GM21717 (cell line): Measurements from ENCODE around the gene PDP2.
"Not testable (repeated sequence)": the region's sequence is repeated elsewhere in the genome, so short reads cannot be mapped to it uniquely, and the experiment has no call there.

Experiments used
- ATAC-seq: cut with Tn5 transposase; IDR thresholded peaks from one replicate; pipeline ENCODE4 v1.9.1; 2021; ENCODE audit warnings: mild to moderate bottlenecking, moderate library complexity; ENCODE audit not compliant: unreplicated experiment

Gene PDP2

DNA sequence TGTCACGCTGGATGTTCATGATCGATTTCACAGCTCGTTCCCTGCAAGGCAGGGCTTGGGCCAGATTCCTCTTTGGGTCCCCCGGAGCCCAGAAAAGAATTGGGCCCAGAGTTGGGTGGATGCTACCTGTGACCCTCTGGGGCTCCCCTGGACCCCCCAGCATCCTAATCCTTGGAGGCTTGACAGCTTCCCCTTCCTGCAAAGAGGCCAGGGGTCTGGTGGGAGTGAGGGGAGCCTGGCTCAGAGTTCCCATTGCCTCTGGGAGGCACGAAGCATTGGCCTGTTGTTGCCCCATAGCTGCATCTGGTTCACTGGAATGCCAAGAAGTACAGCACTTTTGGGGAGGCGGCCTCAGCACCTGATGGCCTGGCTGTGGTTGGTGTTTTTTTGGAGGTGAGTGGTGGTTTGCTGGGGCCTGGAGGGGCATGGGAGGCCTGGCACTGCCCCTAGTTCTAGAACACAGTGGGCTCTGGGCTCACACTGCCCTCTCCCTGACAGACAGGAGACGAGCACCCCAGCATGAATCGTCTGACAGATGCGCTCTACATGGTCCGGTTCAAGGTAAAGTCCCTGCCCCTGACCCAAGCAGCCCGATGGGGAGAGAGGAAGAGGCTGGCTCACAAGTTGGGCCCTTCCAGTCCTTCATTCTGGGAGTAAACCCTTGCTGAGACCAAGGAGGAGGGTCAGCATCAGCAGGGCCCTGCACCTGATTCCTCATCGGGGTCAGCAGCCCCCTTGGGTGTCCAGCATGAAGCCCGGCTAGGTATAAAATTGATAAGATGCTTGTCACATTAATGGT lies 28.9 kb upstream of the PDP2 start:
- no peak for ATAC-seq

DNA sequence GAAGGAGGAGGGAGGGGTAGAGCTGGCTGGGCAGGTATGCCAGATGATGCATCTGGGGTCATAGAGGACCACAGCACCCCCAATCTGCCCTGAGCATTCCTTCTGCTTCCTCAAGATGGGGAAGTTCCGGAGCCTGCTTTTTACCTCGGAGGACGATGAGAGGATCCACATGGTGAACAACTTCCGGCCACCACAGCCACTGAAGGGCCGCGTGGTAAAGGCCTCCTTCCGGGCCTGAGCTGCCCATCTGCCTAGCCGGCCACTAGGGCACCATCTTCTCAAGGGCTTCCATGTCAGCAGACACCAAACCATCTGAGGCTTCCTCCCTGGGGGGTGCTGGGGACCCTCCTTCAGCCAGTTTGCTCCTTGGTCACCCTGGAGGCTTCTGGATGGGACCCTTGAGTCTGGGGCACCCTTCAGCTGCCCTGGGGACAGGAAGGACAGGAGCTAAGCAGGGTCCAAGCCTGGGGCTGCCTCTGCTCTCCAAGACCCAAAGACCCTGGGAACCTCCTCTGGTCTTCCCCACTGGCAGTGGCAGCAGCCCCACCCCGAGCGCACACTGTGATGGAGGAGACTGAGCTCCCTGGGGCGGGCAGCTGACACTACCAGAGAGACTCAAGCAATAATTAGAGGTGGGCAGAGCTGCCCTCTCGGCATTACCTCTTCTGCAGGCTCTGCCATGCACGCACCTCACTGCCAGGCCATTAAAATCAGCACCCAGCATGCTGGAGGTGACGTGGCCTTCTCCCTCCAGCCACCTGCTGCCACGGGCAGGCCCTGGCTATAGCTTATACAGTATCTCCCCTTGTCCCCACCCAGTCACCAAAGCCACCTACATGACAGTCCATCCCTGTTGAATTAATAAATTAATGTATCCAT lies 26.8 kb upstream of the PDP2 start:
- no peak for ATAC-seq

DNA sequence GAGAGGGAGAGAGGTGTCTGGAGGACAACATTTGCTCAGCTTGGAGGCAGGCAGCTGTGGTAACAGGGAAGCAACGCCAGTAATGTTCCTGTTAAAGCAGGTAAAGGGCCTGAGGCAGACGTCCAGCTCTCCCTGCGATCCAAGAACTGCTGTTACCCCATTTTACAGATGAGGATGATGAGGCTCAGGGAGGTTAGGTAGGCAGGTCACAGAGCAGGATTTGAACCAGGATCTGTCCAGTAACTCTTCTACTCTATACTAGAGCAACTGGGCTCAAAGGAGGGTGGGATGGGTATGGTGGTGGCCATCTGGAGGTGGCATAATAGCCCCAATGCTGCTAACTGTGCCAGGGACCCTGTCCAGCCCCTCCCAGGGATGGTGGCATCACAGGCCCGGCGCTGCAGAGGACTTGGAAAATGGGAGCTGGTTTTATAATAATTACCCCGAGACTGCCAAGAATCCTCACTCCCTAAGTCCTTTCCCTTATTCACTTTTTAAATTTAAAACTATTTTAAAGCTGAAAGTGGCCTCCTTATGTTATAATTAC lies 24.1 kb upstream of the PDP2 start:
- no peak for ATAC-seq

DNA sequence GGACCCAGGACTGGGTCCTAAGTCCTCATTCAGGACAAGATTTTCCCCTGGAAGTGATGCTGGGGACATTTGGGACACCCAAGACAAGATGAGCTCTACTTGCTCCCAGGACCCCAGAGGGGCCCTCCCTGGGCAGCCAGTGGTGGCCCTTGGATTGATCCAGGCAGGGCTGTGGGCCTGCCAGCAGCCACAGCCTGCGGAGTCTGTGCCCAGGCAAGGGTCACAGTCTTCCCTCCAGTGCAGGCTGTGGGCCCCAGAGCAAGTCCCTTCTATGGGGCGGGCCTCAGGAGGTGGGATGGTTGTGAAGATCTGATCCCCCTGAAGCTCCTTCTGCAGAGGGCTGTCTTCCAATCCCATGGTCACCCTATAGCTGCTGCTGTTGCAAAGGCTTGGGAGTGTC lies 23.5 kb upstream of the PDP2 start:
- no peak for ATAC-seq

DNA sequence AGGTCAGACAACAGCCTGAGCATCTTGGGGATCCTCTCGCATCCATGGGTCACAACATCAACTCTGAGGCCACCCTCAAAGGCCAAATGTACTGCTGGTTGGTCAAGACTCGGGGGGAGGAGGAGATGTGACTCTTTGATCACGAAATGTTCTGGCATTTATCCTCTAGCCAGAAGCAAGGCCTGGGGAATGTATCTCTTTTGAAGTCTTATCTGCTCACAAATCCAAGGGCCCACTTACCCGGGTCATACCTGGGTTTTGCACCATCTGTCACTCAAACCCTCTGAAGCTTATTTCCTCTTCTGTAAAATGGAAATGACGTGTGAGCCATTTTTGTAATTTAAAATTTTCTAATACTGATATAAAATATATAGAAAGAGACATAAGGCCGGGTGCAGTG lies 22.9 kb upstream of the PDP2 start:
- no peak for ATAC-seq

DNA sequence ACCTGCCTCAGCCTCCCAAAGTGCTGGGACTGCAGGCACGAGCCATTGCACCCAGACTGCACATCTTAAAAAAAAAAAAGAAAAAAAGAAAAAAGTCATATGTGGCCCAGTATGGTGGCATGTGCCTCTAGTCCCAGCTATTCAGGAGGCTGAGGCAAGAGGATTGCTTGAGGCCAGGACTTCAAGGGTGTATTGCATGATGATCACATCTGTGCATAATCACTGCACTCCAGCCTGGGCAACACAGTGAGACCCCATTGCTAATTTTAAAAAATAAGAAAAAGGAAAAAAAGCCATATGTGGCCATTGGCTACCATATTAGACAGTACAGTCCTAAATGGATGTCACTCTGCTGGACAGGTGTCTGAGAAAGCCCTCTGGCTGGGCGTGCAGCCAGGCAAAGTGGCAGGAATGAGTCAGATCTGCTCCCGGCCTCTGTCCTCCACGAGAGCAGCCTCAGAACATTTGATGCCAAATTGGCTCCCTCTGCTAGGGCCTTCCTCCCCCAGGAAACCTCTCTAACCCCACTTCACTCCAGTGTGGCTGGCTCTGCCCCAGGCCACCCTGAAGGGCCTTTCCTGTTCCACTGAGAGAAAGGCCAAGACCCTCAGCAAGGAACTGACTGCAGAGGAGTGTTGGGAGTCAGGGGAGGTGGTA lies 21.4 kb upstream of the PDP2 start:
- ATAC-seq, result peak; percentile 52

DNA sequence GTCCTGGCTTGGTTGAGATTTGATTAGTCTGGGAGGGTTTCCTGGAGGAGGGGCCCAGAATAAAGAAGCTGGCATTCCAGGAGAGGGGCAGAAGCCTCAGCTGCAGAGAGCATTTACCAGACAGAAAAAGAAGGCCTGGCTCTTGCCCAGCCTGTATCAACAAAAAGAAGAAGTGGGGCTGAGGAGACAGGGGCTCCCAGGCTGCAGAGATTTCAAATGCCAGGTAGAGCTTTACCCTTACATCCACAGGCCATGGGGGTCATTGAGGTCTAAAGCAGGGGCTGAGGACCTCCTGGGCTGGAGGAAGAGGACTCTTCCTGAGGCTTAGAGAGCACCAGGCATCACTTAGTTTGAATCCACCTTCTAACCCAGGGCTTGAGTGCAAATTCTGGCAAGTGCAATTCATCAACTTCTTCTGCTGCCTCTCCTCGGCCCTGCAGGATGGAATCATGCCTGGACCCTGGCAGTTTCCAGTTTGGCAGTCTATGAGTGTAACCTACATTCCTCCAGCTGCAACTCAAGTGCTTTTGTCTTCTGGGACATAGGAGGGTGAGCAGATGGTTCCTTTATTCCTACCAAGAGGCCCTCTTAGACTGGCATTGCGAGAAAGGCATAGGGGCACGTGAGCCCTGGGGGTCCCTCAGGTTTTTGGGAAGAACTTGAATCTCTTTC lies 20.8 kb upstream of the PDP2 start:
- peak; percentile 12 for ATAC-seq

DNA sequence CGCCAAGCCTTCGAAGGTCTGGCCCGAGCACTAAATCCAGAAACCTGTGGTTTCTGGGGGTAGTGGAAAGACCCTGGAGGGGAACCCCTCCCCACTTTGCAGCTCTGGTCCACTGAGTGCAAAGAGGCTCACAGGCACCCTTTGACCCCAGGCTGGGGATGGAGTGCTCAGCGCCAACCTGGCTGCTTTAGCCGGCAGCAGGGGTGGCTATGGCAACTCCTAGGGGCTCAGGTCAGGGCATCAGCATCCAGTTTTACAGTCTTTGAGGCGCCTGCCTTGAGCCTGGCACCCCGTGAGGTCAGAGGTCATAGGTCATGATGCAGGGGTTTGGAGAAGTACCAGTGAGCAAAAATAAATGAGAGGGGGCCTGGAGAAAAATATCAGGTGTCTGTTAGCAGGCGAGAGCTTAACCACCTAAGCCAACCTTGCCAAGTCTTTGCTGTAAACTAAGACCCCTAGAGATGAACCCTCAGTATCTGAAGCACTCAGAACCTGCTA lies 18.2 kb upstream of the PDP2 start:
- no peak for ATAC-seq

DNA sequence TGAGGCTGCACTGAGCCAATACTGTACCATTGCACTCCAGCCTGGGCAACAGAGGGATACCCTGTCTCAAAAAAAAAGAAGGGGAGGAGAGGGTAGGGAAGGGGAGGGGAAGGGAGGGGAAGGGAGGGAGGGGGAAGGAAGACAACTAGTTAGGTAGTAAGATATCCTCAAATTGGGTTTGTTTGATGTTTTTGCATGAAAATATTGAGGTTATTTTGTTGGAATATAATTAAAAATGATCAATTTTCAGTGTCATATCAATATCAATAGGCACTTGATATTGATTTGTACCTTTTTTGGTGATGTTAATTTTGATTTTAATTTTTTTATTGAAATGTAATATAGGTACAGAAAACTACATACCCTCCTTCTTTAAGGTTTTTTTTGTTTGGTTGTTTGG lies 16.6 kb upstream of the PDP2 start:
- ATAC-seq, result no peak

DNA sequence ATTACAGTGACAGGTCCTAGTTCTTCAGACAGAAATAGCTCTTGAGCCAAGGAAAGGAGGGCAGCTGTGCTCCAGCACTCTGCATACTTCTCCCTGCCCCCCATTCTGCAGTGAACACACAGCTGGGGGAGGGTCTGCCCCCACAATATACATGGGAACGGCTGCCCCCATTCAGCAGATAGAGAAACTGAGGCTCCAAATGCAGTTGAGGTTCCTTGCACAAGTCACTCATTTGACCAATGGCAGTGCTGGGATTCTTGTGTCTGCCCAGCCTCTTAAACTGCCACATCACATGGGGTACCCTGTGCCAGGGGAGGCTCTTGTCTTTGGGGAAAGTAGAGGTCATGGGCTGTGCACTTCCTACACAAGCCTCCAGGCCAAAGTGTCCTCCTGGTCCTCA lies 10.9 kb upstream of the PDP2 start:
- ATAC-seq, result no peak

DNA sequence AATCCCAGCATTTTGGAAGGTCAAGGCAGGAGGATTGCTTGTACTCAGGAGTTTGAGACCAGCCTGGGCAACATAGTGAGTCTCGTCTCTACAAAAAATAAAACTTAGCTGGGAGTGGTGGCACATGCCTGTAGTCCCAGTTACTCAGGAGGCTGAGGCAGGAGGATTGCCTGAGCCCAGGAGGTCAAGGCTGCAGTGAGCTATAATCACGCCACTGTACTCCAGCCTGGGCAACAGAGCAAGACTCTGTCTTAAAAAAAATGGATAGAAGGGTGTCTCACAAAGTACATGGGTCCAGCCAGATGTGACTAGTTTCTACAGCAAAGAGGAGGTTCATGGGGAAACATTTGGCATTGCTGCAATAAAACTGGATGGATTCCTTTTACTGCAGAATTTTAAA lies 9.0 kb upstream of the PDP2 start:
- ATAC-seq, result not testable (repeated sequence)

DNA sequence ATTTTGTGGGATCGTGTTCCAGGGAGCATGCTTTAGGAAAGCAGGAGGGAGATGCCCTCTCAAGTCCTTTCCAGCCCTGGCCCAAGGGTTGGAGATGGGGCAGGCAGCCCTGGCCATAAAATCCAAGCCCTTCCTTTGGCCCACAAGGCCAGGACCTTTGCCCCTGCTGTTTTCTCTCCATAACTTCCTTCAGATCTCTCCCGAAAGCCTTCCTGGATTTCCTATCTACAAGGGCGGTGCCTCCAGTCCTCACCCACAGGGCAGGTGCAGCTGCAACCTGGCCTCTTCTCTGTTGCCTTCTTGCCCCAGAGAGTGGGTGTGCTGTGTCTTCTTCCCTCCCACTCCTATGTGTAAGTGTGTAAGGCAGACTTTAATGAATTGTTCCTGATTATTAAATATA lies 8.5 kb upstream of the PDP2 start:
- no peak for ATAC-seq

DNA sequence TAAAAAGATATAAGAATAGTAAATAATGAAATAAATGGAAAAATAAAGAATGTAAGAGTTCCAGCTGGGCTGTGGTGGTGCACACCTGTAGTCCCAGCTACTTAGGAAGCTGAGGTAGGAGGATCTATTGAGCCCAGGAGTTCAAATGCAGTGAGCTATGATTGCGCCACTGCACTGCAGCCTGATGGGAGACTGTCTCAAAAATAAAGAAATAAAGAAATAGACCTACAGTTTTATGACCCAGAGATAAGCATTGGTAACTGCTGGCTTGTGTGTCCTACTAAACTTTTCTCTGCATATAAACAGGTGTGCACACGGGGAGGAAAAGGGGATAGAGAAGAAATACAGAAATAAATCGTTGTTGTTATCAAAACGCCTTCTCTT lies 7.8 kb upstream of the PDP2 start:
- ATAC-seq, result no peak

DNA sequence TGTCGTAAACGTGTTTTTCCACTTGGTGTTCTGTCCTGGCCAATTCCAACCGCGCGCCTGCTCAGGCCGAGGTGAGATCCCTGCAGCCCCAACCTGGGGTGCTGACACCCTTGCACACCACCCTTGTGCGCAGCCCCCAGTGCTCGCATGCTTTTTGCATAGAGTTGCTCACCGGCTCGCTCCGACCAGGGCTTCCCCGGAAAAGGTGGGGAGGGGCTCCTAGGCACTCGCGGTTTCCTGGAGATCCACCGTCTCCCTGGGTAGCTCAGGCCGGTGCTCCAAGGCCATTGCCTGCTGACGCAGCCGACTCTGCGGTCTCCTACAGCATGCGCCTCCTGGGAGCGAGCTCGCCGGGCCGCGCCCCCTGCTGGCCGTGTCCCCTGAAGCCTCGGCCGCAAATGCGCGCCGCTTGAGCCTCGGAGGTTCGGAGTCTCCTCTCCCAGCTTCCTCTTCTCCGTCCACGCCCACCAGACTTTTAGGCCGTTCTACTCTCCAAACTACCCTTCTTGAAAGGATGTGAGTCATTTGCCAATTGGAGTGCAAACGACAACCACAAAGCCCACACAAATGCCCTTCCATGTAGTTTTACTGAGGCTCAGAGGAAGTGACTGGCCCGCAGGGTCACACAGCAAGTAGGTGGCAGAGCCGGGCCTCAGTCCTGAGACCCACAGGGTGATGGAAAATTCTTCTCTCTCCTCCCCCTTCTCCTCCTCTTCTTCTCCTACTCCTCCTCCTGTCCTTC lies 7.2 kb upstream of the PDP2 start:
- ATAC-seq, result peak; percentile 78

DNA sequence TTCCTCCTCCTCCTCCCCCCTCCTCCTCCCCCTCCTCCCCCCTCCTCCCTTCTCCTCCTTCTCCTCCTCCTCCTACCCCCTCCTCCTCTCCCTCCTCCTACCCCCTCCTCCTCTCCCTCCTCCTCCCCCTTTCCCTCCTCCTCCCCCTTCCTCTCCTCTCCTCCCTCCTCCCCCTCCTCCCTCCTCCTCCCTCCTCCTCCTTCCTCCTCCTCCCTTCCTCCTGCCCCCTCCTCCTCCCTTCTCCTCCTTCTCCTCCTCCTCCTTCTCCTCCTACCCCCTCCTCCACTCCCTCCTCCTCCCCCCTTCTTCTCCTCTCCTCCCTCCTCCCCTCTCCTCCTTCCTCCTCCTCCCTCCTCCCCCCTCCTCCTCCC lies 6.6 kb upstream of the PDP2 start:
- no peak for ATAC-seq

DNA sequence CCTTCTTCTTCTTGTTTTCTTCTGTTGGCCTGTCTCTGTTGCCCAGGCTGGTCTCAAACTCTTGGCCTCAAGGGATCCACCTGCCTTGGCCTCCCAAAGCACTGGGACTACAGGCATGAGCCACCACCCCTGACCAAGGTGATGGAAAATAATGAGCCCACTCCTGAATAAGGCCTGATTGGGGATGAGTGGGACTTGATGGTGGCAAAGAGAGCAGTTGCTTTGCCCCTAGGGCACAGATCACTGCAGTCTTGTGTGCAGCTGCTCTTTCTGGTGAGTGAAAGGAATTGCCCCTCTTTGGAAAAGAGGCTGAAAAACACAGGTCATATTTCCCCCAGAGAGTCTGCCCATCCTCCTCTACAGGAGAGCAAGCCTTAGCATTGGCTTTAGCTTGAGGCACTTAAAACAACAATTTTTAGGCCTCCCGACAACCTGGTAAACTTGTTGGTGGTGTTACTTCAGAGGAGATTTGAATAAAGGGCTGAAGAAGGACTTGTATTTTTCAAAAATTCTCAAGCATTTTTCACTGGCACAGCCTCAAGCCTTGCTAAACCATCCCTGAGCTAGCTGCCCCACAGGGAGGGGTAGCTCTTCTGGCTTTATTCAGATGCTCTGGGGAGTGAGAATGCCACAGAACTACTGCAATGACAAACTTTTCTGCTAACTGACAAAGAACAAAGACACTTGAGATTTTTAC lies 6.1 kb upstream of the PDP2 start:
- no peak for ATAC-seq

DNA sequence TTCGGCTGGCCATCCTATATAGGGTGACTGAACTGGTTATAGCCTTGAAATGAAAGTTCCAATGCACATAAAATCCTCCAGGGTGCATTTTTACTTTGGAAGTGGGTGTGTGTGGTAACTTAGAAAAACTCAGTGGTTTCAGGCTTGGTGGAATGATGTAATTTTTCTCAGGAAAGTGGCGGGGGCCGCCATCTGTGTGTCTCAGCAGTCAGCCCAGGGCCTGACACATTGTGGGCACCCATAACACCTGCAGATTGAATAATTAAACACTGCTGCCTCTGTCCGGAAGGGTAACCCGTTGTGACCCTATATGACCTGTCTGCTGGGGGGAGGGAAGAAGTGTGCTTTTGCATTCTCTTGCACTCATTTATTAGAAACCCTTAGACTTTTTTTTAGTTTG lies 2.2 kb upstream of the PDP2 start:
- no peak for ATAC-seq

DNA sequence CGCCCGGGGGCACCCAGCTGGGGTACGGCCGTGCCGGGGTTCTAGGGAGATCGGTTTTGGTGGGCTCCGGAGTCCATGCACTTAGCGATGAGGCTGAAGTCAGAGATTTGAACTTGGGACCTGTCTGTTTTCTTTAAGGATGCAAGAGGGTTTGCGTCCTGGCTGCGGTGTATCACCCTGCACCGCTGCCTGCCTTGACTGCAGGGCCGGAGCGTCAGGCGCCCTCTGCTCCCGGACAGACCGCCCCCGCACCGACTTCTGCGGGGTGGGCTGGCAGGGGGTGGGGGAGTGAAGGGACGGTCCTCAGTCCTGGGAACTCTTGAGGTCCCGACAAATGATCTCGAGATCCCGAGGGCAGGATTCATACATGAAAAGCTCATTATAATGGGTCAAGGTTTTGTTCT lies 701 bp downstream of the PDP2 start:
- peak; percentile 11 for ATAC-seq

DNA sequence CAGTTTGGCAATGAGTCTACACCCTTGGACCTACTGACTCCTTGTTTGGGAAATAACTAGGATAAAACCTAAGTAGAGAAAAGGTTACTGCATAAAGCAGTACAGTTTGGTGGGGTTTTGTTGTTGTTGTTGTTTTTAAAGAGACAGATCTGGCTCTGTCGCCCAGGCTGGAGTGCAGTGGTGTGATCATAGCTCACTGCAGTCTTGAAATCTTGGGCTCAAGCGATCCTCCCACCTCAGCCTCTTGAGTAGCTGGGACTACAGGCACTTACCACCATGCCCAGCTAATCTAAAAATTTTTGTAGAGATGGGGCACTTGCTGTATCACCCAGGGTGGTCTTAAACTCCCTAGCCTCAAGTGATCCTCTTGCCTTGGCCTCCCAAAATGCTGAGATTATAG lies 1.2 kb downstream of the PDP2 start:
- ATAC-seq, result no peak
